ENCODE measurements around the gene SELENBP1.
A peak's percentile ranks its signal among the peaks of the same experiment; 100 is the strongest.
"Not testable (repeated sequence)": the region's sequence is repeated elsewhere in the genome, so short reads cannot be mapped to it uniquely, and the experiment has no call there.

SELENBP1 gene

GRCh38 chr1:151377150-151377884 is 4.8 kb upstream of the SELENBP1 start:
- no peak for DNase-seq

GRCh38 chr1:151373196-151373595 is 691 bp upstream of the SELENBP1 start:
- DNase-seq = no peak

GRCh38 chr1:151371370-151372057 is 991 bp downstream of the SELENBP1 start:
- no peak for DNase-seq

- no peak for DNase-seq
Observed at GRCh38 chr1:151370211-151370911, 2.1 kb downstream of the SELENBP1 start.

GRCh38 chr1:151369621-151370048 is 2.9 kb downstream of the SELENBP1 start:
- no peak for DNase-seq

DNA sequence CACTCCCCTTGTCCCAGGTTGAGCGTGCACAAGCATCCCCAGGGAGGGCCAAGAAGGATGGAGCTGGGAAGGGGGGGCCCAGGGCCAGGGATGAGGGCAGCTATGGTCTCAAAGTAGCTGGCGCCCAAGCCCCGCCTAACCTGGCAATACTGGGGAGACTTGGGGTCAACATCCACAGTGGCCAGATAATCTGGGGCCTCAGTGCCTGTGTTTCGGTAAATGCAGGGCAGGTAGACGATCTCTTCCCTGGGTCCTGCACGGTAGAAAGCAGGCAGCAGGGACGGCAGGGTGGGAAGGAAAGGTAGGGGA is 3.2 kb downstream of the SELENBP1 start:
- no peak for DNase-seq

DNA sequence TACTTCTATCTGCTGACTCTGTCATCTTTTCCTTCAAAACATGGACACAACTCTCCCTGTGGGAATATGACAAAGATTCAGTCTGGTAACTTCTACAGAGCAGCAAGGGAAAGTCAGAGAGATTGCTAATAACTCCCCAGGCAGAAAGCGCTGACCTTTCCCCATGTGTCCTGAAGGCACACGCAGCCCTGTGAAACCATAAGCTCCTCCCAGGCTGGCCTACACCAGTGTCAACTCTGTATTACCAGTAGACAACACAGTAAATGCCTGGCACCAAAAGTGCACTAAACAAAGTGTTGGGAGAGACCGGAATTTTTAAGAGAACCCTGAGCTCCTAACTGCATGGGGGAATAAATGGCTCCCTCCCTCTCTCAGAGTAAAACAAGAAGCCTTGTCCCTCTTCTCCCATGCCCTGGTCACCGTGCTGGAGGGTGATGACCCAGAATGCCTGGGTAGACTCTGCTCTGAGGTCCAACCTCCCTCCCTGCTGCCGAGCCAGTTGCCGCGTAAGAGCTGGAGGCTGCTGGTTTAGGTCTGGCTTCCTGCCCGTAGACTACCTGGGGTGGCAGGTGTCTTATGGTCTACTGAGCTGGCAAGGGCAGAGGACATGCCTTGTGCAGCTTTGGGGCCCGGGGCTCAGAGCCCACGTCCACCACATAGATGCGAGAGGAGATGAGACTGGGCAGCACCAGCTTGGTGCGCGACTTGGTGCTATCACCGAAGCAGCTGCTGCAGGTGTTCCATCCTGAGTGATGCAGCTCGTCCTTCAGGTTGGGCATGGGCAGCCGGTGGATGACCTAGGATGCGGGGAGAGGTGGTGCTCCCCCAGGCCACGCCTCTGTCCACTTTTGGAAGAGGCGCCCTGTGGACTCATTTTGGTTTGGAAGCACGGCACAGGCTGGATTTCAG is 3.9 kb downstream of the SELENBP1 start:
- no peak for DNase-seq

GRCh38 chr1:151367658-151368392 is 4.7 kb downstream of the SELENBP1 start:
- no peak for DNase-seq

DNA sequence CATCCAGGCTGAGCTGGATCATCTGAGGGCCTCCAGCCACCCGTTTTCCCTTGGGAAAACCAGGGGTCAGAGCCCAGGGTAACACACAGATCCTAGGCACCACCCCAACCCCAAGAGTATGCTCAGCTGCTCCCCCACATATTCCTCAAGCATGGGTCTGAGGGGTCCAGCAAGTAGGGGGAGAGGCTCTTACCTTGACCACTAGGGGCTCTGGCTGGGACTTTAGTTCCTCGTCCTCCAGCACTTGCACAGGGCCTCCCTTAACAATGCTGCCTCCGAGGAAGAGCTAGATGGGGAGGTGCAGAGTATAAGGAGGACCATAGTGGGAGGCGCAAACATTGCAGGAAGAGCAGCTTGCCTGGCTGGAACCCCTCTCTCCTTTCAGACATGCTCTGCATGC is 7.5 kb downstream of the SELENBP1 start:
- no peak for DNase-seq

GRCh38 chr1:151362308-151363155 is 10.0 kb downstream of the SELENBP1 start:
- no peak for DNase-seq

- DNase-seq = no peak
Observed at GRCh38 chr1:151361883-151362282, 10.6 kb downstream of the SELENBP1 start.

GRCh38 chr1:151356696-151357095 is 15.8 kb downstream of the SELENBP1 start:
- no peak for DNase-seq

DNA sequence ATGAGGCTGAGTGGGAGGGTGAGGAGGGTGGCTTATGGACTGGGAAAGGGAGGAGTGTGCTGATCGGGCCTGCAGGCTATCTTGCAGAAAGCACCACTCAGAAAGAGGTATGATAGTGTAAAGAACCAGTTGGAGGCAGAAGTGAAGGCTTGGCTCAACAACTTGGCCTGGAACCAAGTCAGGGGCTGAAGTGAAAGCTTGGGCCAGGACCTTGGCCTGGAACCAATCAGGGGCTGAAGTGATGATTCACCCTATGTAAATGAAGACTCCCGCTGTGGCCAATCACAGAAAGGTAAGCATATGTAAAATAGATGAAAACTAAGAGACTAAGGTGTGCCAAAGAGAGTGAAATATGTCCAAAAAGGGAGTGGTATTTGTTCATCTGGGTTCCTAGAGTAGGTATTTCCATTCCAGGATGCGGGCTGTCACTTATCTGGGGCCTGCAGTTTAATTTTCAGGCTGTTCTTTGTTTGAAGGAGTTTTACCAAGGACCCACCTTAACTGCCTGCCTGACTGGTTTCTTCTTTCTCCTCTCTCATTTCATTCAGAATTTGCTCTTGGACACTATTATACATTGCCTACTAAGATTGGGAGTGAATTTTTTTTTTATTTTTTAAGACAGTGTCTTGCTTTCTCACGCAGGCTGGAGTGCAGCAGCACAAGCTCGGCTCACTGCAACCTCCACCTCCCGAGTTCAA is 20.3 kb downstream of the SELENBP1 start:
- no peak for DNase-seq

DNA sequence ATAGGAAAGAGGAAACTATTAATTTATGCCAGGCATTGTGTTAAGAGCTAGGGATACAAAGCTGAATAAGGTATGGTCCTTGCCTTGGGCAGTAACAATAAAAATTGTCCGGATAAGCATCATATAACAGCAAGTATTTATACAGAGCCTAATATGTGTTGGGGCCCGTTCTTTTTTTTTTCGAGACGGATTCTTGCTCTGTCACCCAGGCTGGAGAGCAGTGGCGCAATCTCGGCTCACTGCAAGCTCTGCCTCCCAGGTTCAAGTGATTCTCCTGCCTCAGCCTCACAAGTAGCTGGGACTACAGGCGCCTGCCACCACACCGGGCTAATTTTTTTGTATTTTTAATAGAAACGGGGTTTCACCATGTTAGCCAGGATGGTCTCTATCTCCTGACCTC is 22.2 kb downstream of the SELENBP1 start:
- not testable (repeated sequence) for DNase-seq

- no peak for DNase-seq
Observed at GRCh38 chr1:151347523-151348246, 24.8 kb downstream of the SELENBP1 start.

GRCh38 chr1:151346769-151347522 is 25.6 kb downstream of the SELENBP1 start, which contains the start of gene RFX5:
TSS of gene RFX5 (minus strand) at chr1:151347252. CDS start at chr1:151346320, 932 bp downstream.
- peak; percentile 82 for DNase-seq

- no peak for DNase-seq
Observed at GRCh38 chr1:151346082-151346768, 26.3 kb downstream of the SELENBP1 start.

DNA sequence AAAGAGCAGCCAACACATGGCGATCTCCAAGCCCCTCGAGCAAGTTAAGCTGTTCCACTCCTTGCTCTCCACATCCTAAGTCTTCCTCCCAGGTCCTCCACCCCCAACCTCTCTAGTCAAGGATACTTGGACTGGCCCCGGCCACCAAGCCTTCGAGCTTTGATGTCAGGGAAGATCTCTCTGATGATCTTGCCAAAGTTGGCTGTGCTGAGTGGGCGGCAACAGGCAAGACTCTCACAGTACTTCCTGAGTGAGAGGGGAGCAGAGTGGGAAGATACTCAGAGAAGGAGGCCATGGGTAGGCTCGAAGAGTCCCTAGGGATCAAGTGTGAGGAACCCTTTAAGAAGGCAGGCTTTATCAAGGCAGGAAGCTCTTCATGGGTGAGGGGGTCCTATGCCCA is 28.2 kb downstream of the SELENBP1 start:
- DNase-seq = no peak
